Activated CD4-positive, alpha-beta T cell treated with anti-CD3 and anti-CD28 coated beads, Interleukin-2, amount 50 U/mL, for 24 hours (primary cell): ENCODE results near the gene CLEC12A.
"Not testable (repeated sequence)": the region's sequence is repeated elsewhere in the genome, so short reads cannot be mapped to it uniquely, and the experiment has no call there.

Experiments
- DNase-seq, 2 donors: peaks; one replicate each; pipeline ENCODE4 v3.0.0-alpha.2; 2020; ENCODE audit warnings: low read depth in 1 of 2, low spot score in 1 of 2

CLEC12A gene

GRCh38 chr12:9969673-9970072, 1.5 kb upstream of the CLEC12A start:
- DNase-seq = no peak

- DNase-seq = no peak
Measured at GRCh38 chr12:9973949-9974348, 2.7 kb downstream of the CLEC12A start.

DNA sequence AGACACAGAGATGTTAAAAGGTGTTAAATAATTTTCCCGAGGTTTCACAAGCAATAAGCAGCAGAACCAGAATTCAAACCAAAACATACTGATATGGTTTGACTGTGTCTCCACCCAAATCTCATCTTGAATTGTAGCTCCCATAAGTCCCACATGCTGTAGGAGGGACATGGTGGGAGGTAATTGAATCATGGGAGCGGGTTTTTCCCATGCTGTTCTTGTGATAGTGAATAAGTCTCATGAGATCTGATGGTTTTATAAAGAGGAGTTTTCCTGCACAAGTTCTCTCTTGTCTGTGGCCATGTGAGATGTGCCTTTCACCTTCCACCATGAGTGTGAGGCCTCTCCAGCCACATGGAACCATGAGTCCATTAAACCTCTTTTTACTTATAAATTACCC, 3.5 kb downstream of the CLEC12A start:
- not testable (repeated sequence) for DNase-seq

DNA sequence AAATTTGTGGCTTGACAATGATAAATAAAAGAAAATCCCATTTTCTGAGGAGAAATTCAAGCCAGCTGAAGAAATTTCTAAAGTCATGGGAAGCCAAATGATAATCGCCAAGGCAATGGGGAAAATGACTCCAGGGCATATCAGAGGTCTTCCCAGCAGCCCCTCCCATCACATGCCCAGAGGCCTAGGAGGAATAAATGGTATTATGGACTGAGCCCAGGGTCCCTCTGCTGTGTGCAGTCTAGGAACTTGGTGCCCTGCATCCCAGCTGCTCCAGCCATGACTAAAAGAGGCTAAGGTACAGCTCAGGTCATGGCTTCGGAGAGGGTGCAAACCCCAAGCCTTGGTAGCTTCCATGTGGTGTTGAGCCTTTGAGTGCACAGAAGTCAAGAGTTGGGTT, 4.4 kb downstream of the CLEC12A start:
- DNase-seq = no peak

- not testable (repeated sequence) for DNase-seq
Measured at GRCh38 chr12:9976626-9977025, 5.4 kb downstream of the CLEC12A start.

DNA sequence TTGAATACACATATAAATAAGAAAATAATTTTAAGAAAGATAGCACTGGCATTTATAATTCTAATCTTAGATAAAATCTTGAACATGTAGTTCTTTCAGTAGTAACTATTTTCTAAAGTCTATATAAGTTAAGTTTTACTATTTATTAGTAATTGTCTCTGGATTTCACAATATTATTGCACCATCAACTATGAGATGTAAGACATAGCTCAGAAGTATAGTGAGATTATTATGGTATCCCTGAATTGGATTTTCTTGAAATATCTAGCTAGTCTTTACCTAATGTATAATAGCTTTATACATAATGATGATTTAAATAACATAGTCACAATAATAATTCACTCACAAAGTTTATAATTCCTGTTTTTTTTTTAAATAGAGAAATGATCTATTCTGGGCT, 6.7 kb downstream of the CLEC12A start:
- DNase-seq = no peak

- no peak for DNase-seq
Measured at GRCh38 chr12:9980126-9980525, 8.9 kb downstream of the CLEC12A start.

DNA sequence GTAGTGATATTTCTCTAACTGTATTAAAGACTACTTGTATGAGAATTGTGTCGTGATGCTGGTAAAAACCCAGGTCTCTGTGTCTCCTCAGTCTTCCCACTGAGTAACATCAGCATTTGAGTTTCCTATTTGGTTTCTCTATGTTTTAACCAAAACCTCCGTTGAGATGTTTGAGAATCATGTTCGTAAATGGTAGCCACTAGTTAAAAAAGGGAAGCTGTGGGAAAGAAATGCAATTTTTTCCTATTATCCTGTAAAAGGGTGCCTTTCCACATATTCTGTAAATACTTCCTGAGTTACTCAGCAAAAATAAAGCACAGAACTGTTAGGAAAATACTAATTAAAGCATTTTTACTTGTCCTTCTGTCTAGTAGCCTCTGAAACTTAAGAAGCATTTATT, 20.7 kb downstream of the CLEC12A start:
- no peak for DNase-seq

DNA sequence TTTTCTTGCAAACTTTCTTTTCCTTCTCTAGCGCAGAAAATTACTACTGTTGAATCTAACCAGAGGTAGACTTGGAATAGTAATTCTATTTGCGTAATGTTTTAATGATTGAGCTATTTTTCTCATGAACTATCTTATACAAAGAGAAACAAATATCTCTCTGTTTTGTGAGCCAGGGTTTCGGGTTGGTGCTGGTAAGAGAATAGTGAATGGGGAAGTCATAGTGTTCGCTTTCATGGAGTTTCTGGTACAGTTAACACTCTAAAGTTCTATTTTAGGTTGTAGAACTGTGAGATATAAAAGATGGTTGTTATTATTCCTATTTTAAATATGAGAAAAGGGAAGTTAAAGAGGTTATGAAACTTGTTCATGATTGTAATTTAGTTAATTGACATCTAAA, 21.1 kb downstream of the CLEC12A start:
- DNase-seq = no peak

GRCh38 chr12:9999016-9999415, 27.8 kb downstream of the CLEC12A start, which contains the start of gene CLEC1B:
CLEC1B (minus strand) TSS chr12:9999121; CDS start chr12:9999100, 21 bp downstream.
- no peak for DNase-seq

GRCh38 chr12:10001171-10001776, 30.1 kb downstream of the CLEC12A start:
- no peak for DNase-seq

GRCh38 chr12:10012630-10013330, 41.6 kb downstream of the CLEC12A start:
- no peak for DNase-seq

DNA sequence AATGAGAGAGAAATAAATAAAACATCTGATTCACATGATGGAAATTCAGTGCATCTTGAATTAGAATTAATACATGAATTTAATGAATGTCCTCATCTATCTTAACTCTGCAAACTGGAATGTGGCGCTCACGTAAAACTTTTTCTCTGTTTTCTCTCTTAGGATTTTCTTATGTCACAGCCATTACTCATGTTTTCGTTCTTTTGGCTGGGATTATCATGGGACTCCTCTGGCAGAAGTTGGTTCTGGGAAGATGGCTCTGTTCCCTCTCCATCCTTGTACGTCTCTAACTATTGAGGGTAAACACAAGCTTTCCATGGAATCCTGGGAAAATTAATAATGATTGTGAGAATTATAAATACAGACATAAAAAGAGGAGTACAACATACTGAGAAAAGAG, 44.2 kb downstream of the CLEC12A start:
- DNase-seq = no peak

GRCh38 chr12:10016881-10017280, 45.7 kb downstream of the CLEC12A start:
- DNase-seq = no peak

DNA sequence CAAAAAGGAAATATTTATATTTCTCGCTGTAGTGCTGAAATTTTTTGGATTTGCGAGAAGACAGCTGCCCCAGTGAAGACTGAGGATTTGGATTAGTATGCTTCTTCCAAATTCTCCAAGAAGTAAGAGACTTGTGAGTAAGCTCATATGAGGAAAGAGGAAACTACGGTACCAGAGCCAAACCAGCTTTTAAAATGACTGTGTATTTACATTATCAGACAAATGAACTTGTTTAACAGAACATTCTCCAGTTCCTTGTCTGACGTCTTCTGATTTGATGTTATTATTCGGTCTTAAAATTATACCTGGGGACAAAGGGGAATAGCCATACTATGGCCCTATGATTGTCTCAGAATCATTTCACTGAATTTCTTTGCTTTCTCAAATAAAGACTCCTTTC, 47.2 kb downstream of the CLEC12A start:
- no peak for DNase-seq

GRCh38 chr12:10021342-10021741, 50.1 kb downstream of the CLEC12A start:
- DNase-seq = no peak

GRCh38 chr12:10025236-10025635, 54.0 kb downstream of the CLEC12A start:
- DNase-seq = no peak

- DNase-seq = not testable (repeated sequence)
Measured at GRCh38 chr12:10026666-10027065, 55.5 kb downstream of the CLEC12A start.

DNA sequence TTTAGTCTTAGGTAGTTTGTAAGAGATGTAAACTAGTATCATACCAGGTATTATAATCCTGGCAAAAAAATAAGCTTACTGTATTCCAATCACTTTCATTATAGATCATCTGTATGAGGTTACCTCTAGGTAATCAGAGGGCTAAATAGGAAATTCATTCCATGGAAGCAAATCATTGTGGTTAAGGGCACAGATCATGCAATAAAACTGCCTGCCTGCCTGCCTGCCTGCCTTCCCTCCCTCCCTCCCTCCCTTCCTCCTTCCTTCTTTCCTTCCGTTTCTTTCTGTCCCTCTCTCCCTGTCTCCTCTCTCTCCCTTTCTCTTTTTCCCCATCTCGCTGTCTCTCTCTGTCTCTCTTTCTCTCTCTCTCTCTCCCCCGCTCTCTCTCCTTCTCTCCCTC, 56.1 kb downstream of the CLEC12A start:
- DNase-seq = no peak

GRCh38 chr12:10027721-10028120, 56.5 kb downstream of the CLEC12A start:
- DNase-seq = no peak

DNA sequence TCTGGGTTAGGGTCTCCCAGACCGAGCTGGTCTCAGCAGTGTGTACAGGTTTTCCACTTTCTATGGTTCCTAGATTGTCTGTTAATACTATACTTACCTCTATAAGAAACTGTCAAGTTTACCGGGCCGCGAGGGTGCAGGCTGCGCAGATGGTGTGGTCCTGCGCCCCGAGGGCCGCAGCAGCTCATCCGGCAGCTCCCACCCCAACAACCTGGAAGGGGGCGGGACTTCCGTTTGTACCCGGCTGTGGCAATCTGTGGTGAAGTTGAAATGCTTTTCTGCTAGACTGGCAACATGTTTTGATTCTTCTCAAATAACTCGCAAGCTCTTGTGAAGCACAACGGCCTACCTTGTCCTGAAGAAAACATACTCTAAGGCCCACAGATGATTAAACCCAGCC, 59.2 kb downstream of the CLEC12A start, which contains the start of gene CLEC9A:
TSS of gene CLEC9A (plus strand) at position 237 of the 400 bp plus-strand sequence. CDS start 22,006 bp downstream, outside the sequence.
- DNase-seq = no peak

GRCh38 chr12:10031321-10031720, 60.1 kb downstream of the CLEC12A start:
- no peak for DNase-seq

GRCh38 chr12:10031771-10032175, 60.6 kb downstream of the CLEC12A start:
- DNase-seq = no peak
